OCI-LY1 (cell line): Measurements from ENCODE around the gene PRKACB.

ENCODE experiments used
- H2AFZ ChIP-seq: fragments of 200-600 bp; sonication (generic), shearing (Covaris generic); 2 replicates; pipeline ENCODE4 v1.6.0; 2014; ENCODE audit warnings: antibody characterized with exemption, mild to moderate bottlenecking, low read length
- H3F3A ChIP-seq: fragments of 200-600 bp; sonication (generic), shearing (Covaris generic); 2 replicates; pipeline ENCODE4 v1.6.0; 2014; ENCODE audit warnings: mild to moderate bottlenecking, antibody characterized with exemption, low read length, moderate library complexity; ENCODE audit not compliant: insufficient read depth
- H3K27ac ChIP-seq: fragments of 200-600 bp; sonication (generic); 2 replicates; pipeline ENCODE4 v1.5.1; 2014; ENCODE audit warnings: low read length, mixed run types, mild to moderate bottlenecking, low read depth; ENCODE audit not compliant: poor library complexity, severe bottlenecking
- H3K27me3 ChIP-seq: fragments of 200-600 bp; sonication (generic); 2 replicates; pipeline ENCODE4 v1.6.0; 2014; ENCODE audit warnings: antibody characterized with exemption, mild to moderate bottlenecking, low read length, moderate library complexity; ENCODE audit not compliant: insufficient read depth
- H3K36me3 ChIP-seq: fragments of 200-600 bp; sonication (generic); 2 replicates; pipeline ENCODE4 v1.6.1; 2014; ENCODE audit warnings: mild to moderate bottlenecking, antibody characterized with exemption, low read length, moderate library complexity, mixed read lengths; ENCODE audit not compliant: insufficient read depth
- H3K4me1 ChIP-seq: fragments of 200-600 bp; sonication (generic); 2 replicates; pipeline ENCODE4 v1.5.1; 2014; ENCODE audit warnings: mild to moderate bottlenecking, low read length, moderate library complexity; ENCODE audit not compliant: insufficient read depth, severe bottlenecking
- H3K4me2 ChIP-seq: fragments of 200-600 bp; sonication (generic), shearing (Covaris generic); 2 replicates; pipeline ENCODE4 v1.6.1; 2014; ENCODE audit warnings: low read length
- H3K4me3 ChIP-seq: fragments of 200-600 bp; sonication (generic); 2 replicates; pipeline ENCODE4 v1.5.1; 2014; ENCODE audit warnings: low read length, low read depth, mild to moderate bottlenecking, mixed read lengths; ENCODE audit not compliant: poor library complexity, severe bottlenecking
- H3K79me2 ChIP-seq: fragments of 200-600 bp; shearing (Covaris generic); 2 replicates; pipeline ENCODE4 v1.6.1; 2016; ENCODE audit warnings: mixed run types, low read length, mixed read lengths; ENCODE audit not compliant: insufficient read depth
- H3K9ac ChIP-seq: fragments of 200-600 bp; sonication (generic), shearing (Covaris generic); 2 replicates; pipeline ENCODE4 v1.6.1; 2014; ENCODE audit warnings: mild to moderate bottlenecking, low read length, mixed read lengths
- H3K9me2 ChIP-seq: fragments of 200-600 bp; sonication (generic), shearing (Covaris generic); 2 replicates; pipeline ENCODE4 v1.6.1; 2014; ENCODE audit warnings: low read depth, mild to moderate bottlenecking, low read length, mixed read lengths
- H3K9me3 ChIP-seq: fragments of 200-600 bp; shearing (Covaris generic); 2 replicates; pipeline ENCODE4 v1.6.1; 2014; ENCODE audit warnings: low read length, mixed read lengths
- H4K20me1 ChIP-seq: fragments of 200-600 bp; sonication (generic), shearing (Covaris generic); 2 replicates; pipeline ENCODE4 v1.6.0; 2016; ENCODE audit warnings: mild to moderate bottlenecking, low read length; ENCODE audit not compliant: insufficient read depth
- EZH2 ChIP-seq: fragments of 200-600 bp; sonication (generic), shearing (Covaris generic); IDR thresholded peaks from 2 replicates; pipeline ENCODE4 v1.8.0; 2017; ENCODE audit warnings: borderline replicate concordance, mixed run types, mild to moderate bottlenecking, antibody characterized with exemption, low read length, moderate library complexity, mixed read lengths
- TF ChIP-seq, protein P1 (sequence below): fragments of 200-600 bp; sonication (generic), shearing (Covaris generic); IDR thresholded peaks from 2 replicates; pipeline ENCODE4 v1.5.1; 2017; ENCODE audit warnings: mild to moderate bottlenecking, antibody characterized with exemption, low read length, moderate library complexity, mixed read lengths

Gene PRKACB

DNA sequence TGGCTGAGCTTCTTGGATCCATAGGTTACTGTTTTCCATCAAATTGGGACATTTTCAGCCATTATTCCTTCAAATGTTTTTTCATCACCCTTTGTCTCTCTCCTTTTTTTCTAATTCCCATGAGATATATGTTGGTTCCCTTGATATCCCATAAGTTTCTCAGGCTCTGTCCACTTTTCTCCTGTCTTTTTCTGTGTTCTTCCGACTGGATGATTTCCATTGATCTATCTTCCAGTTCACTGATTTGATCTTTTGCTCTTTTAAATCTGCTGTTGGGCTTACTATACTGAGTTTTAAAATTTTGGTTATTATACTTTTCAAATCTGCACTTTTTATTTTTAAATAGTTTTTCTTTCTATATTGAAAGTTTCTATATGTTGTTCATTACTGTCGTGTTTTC is 18.2 kb downstream of the PRKACB start:
- no peak overlapping the region for H3K4me2 ChIP-seq
- H4K20me1 ChIP-seq, result no peaks in the 10 kb centered on the region

GRCh38 chr1:84163123-84163931 is 19.3 kb downstream of the PRKACB start:
- H3K4me1 ChIP-seq, result peaks cover 33% of the 10 kb centered on the region
- peaks cover 32% of the 10 kb centered on the region for H3K36me3 ChIP-seq
- H3K9me2 ChIP-seq, result no peaks in the 10 kb centered on the region
- peak overlapping the region; percentile 21 for H3K27ac ChIP-seq
- H3K4me2 ChIP-seq, result peak overlapping the region; percentile 45; the same call in 1 of the 2 replicates
- TF ChIP-seq, protein P1, sequence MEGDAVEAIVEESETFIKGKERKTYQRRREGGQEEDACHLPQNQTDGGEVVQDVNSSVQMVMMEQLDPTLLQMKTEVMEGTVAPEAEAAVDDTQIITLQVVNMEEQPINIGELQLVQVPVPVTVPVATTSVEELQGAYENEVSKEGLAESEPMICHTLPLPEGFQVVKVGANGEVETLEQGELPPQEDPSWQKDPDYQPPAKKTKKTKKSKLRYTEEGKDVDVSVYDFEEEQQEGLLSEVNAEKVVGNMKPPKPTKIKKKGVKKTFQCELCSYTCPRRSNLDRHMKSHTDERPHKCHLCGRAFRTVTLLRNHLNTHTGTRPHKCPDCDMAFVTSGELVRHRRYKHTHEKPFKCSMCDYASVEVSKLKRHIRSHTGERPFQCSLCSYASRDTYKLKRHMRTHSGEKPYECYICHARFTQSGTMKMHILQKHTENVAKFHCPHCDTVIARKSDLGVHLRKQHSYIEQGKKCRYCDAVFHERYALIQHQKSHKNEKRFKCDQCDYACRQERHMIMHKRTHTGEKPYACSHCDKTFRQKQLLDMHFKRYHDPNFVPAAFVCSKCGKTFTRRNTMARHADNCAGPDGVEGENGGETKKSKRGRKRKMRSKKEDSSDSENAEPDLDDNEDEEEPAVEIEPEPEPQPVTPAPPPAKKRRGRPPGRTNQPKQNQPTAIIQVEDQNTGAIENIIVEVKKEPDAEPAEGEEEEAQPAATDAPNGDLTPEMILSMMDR, result no peak
- TF ChIP-seq EZH2, result no peak
- no peaks in the 10 kb centered on the region for H3F3A ChIP-seq
- no peak overlapping the region for H3K4me3 ChIP-seq
- no peaks in the 10 kb centered on the region for H4K20me1 ChIP-seq
- no peak overlapping the region for H2AFZ ChIP-seq
- no peaks in the 10 kb centered on the region for H3K27me3 ChIP-seq
- H3K79me2 ChIP-seq, result peaks cover 99% of the 10 kb centered on the region
- no peak overlapping the region; the same call in 1 of the 2 replicates for H3K9ac ChIP-seq
- H3K9me3 ChIP-seq, result no peaks in the 10 kb centered on the region

More for the DNA sequence above, 18.2 kb downstream of the PRKACB start:
- Histone ChIP-seq H3K4me1 (peaks cover 33% of the 10 kb centered on the region), H3K27ac (no peak overlapping the region), H3K9me3 (no peaks in the 10 kb centered on the region), H3K79me2 (peaks cover 99% of the 10 kb centered on the region), H3K4me3 (no peak overlapping the region), H3K9ac (no peak overlapping the region), H3K9me2 (no peaks in the 10 kb centered on the region), H3K27me3 (no peaks in the 10 kb centered on the region), H2AFZ (no peak overlapping the region), H3F3A (no peaks in the 10 kb centered on the region), H3K36me3 (peaks cover 42% of the 10 kb centered on the region)
- TF ChIP-seq, protein P1, result no peak
- TF ChIP-seq EZH2, result no peak

GRCh38 chr1:84164161-84164560 is 20.1 kb downstream of the PRKACB start:
- no peaks in the 10 kb centered on the region for H3K9me3 ChIP-seq
- H3K9ac ChIP-seq, result no peak overlapping the region; the same call in 1 of the 2 replicates
- no peaks in the 10 kb centered on the region for H4K20me1 ChIP-seq
- H3K9me2 ChIP-seq, result no peaks in the 10 kb centered on the region
- H3F3A ChIP-seq, result no peaks in the 10 kb centered on the region
- no peak for TF ChIP-seq EZH2
- TF ChIP-seq, protein P1, result no peak
- peaks cover 24% of the 10 kb centered on the region for H3K36me3 ChIP-seq
- peaks cover 99% of the 10 kb centered on the region for H3K79me2 ChIP-seq
- peaks cover 33% of the 10 kb centered on the region for H3K4me1 ChIP-seq
- H3K4me3 ChIP-seq, result peak overlapping the region; percentile 2
- peak overlapping the region; percentile 45; the same call in 1 of the 2 replicates for H3K4me2 ChIP-seq
- H3K27ac ChIP-seq, result no peak overlapping the region
- no peak overlapping the region for H2AFZ ChIP-seq
- no peaks in the 10 kb centered on the region for H3K27me3 ChIP-seq
